ENCODE results near the gene MYO16. TPM values are rescaled to one million over a fixed set of nuclear protein-coding genes. Genes with fewer than 3 reads are reported as not detected.
A peak's percentile ranks its signal among the peaks of the same experiment; 100 is the strongest.

The MYO16 gene
- total RNA-seq, 2 experiments from 2014 or later, result not detected

- POLR2A ChIA-PET, result no interaction called here
- intact Hi-C loops (cut with DNase I, micrococcal nuclease), result no loop called here
- Mint-ChIP-seq H3K4me1 (no peaks in the 10 kb centered on the region), H3K4me3 (no peak overlapping the region), H3K27me3 (peaks cover 8% of the 10 kb centered on the region), H3K9me3 (ENCODE audit: low read depth) (no peaks in the 10 kb centered on the region), H3K27ac (no peak overlapping the region), H3K36me3 (ENCODE audit: low read depth) (no peaks in the 10 kb centered on the region)
- CTCF ChIA-PET, result interaction anchor here (0.8 kb wide), 1 partner anchor 11 kb away, joined by 3 read pairs; no protein-coding TSS in a partner anchor
- DNase-seq (no peak), ATAC-seq (no peak)
Measured at GRCh38 chr13:109203587-109203986, 574.2 kb downstream of the MYO16 start.

- no peak overlapping the region for H3K4me3 Mint-ChIP-seq
- H3K9me3 Mint-ChIP-seq (ENCODE audit: low read depth), result no peaks in the 10 kb centered on the region
- ATAC-seq (no peak), DNase-seq (no peak)
- no peaks in the 10 kb centered on the region for H3K36me3 Mint-ChIP-seq (ENCODE audit: low read depth)
- ChIA-PET CTCF (interaction anchor here (0.8 kb wide), 1 partner anchor 11 kb away, joined by 3 read pairs; no protein-coding TSS in a partner anchor), POLR2A (no interaction called here)
- intact Hi-C loops (cut with DNase I, micrococcal nuclease), result no loop called here
- H3K27ac Mint-ChIP-seq, result no peak overlapping the region
- H3K27me3 Mint-ChIP-seq, result peaks cover 8% of the 10 kb centered on the region
- H3K4me1 Mint-ChIP-seq, result no peaks in the 10 kb centered on the region
Measured at GRCh38 chr13:109204252-109204651, 574.8 kb downstream of the MYO16 start.

DNA sequence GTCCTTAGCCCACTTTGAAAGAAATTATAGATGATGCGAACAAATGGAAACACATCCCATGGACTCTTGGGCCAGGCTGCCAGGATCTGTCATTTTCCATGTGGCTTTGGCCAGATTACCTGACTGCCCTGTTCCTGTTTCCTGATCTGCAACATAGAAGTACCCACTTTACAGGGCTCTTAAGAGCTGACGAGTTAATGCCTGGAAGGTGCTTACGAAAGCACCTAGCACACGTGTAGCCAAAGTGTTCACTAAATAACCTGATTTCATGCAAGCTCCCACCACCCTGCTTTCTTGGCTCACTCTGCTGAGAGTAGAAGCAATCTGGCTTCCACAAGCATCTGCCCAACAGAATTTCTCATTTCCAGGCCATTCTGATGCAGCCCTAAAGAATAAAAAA is 575.2 kb downstream of the MYO16 start:
- Mint-ChIP-seq H3K4me1 (no peaks in the 10 kb centered on the region), H3K9me3 (ENCODE audit: low read depth) (no peaks in the 10 kb centered on the region), H3K4me3 (no peak overlapping the region), H3K27me3 (peaks cover 8% of the 10 kb centered on the region), H3K27ac (no peak overlapping the region), H3K36me3 (ENCODE audit: low read depth) (no peaks in the 10 kb centered on the region)
- intact Hi-C loops (cut with DNase I, micrococcal nuclease), result no loop called here
- CTCF ChIA-PET, result no interaction called here
- DNase-seq (no peak), ATAC-seq (no peak)
- POLR2A ChIA-PET, result no interaction called here

DNA sequence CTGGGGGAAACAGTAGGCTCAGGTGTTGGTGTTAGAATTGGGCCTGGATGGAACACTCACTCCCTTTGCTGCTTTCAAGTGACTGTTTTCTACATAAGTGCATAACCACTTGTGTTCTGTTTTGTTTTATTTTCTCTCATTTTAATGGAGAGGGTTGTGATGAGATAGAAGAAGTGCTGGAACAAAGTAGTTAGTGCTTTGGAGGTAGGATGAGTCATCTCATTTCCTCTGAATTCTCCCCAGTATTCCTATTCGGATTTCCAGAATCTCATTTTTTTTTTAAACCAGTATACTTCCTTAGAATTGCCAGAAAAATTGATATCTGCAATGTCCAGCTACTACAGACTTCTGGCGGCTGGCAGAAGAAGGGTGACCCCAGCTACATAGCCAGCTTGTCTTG is 575.9 kb downstream of the MYO16 start:
- H3K27ac Mint-ChIP-seq, result no peak overlapping the region
- DNase-seq (no peak), ATAC-seq (no peak)
- ChIA-PET POLR2A (no interaction called here), CTCF (no interaction called here)
- no peak overlapping the region for H3K4me3 Mint-ChIP-seq
- no peaks in the 10 kb centered on the region for H3K4me1 Mint-ChIP-seq
- intact Hi-C loops (cut with DNase I, micrococcal nuclease), result no loop called here
- H3K36me3 Mint-ChIP-seq (ENCODE audit: low read depth), result no peaks in the 10 kb centered on the region
- no peaks in the 10 kb centered on the region for H3K9me3 Mint-ChIP-seq (ENCODE audit: low read depth)
- H3K27me3 Mint-ChIP-seq, result peaks cover 8% of the 10 kb centered on the region

DNA sequence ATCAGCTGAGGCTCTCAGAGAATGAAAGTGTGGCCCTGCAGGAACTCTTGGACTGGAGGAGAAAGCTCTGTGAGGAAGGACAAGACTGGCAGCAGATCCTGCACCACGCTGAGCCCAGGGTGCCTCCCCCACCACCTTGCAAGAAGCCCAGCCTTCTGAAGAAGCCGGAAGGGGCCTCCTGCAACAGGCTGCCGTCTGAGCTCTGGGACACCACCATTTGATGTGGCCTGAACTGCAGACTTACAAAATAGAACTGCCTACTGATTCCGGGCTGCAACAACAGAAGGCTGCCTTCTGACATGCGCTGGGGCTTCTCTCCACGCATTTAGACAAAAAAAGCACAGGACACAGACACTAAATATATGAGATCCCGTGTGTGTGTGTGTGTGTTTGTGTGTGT is 577.2 kb downstream of the MYO16 start:
- ATAC-seq (no peak), DNase-seq (no peak)
- H3K9me3 Mint-ChIP-seq (ENCODE audit: low read depth), result no peaks in the 10 kb centered on the region
- intact Hi-C loops (cut with DNase I, micrococcal nuclease), result no loop called here
- H3K36me3 Mint-ChIP-seq (ENCODE audit: low read depth), result no peaks in the 10 kb centered on the region
- ChIA-PET CTCF (interaction anchor here (0.5 to 0.6 kb wide), 2 partner anchors 30 to 1605 kb away, joined by 3 to 6 read pairs; no protein-coding TSS in a partner anchor), POLR2A (interaction anchor here (0.6 kb wide), 1 partner anchor 358 kb away, joined by 3 read pairs; no protein-coding TSS in a partner anchor)
- H3K4me1 Mint-ChIP-seq, result no peaks in the 10 kb centered on the region
- no peak overlapping the region for H3K4me3 Mint-ChIP-seq
- H3K27ac Mint-ChIP-seq, result no peak overlapping the region
- peaks cover 5% of the 10 kb centered on the region for H3K27me3 Mint-ChIP-seq

DNA sequence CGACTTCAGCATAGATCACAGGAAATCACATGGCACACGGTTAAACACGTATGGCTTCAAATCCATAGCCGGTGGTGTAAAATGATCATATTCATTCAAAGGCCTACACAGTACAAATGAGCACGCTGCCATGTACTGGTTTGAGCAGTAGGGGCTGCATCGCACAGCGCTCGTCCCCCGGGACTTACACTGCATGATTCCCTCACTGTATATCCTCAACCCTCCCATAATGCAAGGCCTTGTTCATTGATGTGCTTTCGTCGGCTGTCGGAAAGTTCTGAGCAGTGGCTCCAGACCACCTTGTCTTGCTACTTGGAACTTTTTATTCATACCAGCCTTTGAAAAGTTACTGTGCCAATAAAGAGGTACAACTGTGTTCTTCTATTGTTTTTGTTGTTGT is 578.2 kb downstream of the MYO16 start:
- ChIA-PET CTCF (interaction anchor here (0.7 kb wide), 1 partner anchor 1320 kb away, joined by 3 read pairs; no protein-coding TSS in a partner anchor), POLR2A (no interaction called here)
- H3K27me3 Mint-ChIP-seq, result peaks cover 5% of the 10 kb centered on the region
- DNase-seq (no peak), ATAC-seq (no peak)
- intact Hi-C loops (cut with DNase I, micrococcal nuclease), result no loop called here
- no peaks in the 10 kb centered on the region for H3K36me3 Mint-ChIP-seq (ENCODE audit: low read depth)
- no peaks in the 10 kb centered on the region for H3K4me1 Mint-ChIP-seq
- H3K9me3 Mint-ChIP-seq (ENCODE audit: low read depth), result no peaks in the 10 kb centered on the region
- H3K4me3 Mint-ChIP-seq, result no peak overlapping the region
- no peak overlapping the region for H3K27ac Mint-ChIP-seq

- intact Hi-C loops (cut with DNase I, micrococcal nuclease), result no loop called here
- CTCF ChIA-PET, result no interaction called here
- H3K36me3 Mint-ChIP-seq (ENCODE audit: low read depth), result no peaks in the 10 kb centered on the region
Measured at GRCh38 chr13:109208522-109208921, 579.1 kb downstream of the MYO16 start.

DNA sequence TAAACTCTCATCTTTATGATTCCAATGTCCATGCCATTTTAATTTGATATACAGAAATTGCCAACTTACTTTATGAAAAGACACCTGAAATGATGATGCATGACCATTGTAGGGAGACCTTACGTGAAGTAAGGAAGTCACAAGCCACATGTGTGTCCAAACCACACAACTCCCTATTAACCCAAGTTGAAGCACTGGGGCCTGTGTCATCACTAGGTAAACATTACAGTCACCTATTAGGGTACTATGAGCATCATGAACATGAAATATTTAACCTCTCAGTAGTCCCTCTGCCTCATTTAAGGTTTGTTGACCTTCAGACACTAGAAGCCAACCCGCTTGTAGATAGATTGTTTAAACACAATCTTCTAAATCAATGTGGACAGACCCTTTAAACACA is 580.1 kb downstream of the MYO16 start:
- DNase-seq (no peak), ATAC-seq (no peak)
- no peak overlapping the region for H3K27ac Mint-ChIP-seq
- H3K36me3 Mint-ChIP-seq (ENCODE audit: low read depth), result no peaks in the 10 kb centered on the region
- no peaks in the 10 kb centered on the region for H3K4me1 Mint-ChIP-seq
- CTCF ChIA-PET, result interaction anchor here (0.7 kb wide), 1 partner anchor 714 kb away, joined by 3 read pairs; no protein-coding TSS in a partner anchor
- peaks cover 3% of the 10 kb centered on the region for H3K27me3 Mint-ChIP-seq
- intact Hi-C loops (cut with DNase I, micrococcal nuclease), result no loop called here
- POLR2A ChIA-PET, result no interaction called here
- H3K4me3 Mint-ChIP-seq, result no peak overlapping the region
- no peaks in the 10 kb centered on the region for H3K9me3 Mint-ChIP-seq (ENCODE audit: low read depth)

More at GRCh38 chr13:109208522-109208921, 579.1 kb downstream of the MYO16 start:
- H3K27me3 Mint-ChIP-seq, result peaks cover 5% of the 10 kb centered on the region
- POLR2A ChIA-PET, result no interaction called here
- no peaks in the 10 kb centered on the region for H3K4me1 Mint-ChIP-seq
- H3K9me3 Mint-ChIP-seq (ENCODE audit: low read depth), result no peaks in the 10 kb centered on the region
- no peak overlapping the region for H3K4me3 Mint-ChIP-seq
- H3K27ac Mint-ChIP-seq, result no peak overlapping the region
- ATAC-seq, result no peak
- DNase-seq, result no peak

DNA sequence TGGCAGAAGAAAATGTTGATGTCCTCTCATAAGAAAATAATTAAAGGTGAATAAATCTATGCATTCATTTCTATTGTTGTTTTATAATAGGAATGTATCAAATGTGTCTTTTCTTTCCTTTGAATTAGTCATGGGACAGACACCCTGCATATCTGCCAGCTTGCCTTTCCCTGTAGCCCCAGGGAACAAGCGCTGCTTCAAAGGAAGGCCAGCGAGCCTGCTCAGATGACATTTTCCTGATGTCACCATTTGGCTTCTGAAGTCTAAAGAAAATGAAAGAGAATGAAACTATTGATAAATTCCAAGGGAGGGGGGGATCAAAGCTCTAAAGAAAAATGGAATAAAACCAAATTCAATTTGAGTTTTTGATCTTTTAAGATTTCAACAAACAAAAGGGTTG is 582.2 kb downstream of the MYO16 start:
- ChIA-PET POLR2A (no interaction called here), CTCF (no interaction called here)
- no peak for ATAC-seq
- Mint-ChIP-seq H3K27me3 (peaks cover 3% of the 10 kb centered on the region), H3K36me3 (ENCODE audit: low read depth) (no peaks in the 10 kb centered on the region), H3K27ac (no peak overlapping the region), H3K9me3 (ENCODE audit: low read depth) (no peaks in the 10 kb centered on the region), H3K4me1 (no peaks in the 10 kb centered on the region), H3K4me3 (no peak overlapping the region)
- no peak for DNase-seq
- intact Hi-C loops (cut with DNase I, micrococcal nuclease), result no loop called here

DNA sequence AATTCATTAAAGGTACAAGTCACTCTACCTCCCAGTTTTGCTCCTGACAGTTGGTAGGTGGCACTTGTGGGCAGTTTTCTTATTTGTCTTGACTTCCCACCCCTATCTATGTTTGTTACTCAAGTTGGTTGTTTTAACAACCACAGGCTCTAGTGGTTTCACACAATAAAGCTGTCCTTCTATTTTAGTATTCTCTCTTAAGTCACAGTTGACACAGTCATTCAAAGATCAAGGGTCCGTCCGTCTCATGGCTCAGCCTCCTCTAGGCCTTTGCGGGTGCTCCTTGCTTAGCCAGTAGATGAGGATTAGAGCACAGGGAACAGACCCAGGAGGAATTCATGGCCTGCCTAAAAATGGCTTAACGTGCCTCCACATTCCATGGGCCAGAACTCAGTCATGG is 583.2 kb downstream of the MYO16 start:
- peaks cover 3% of the 10 kb centered on the region for H3K27me3 Mint-ChIP-seq
- H3K9me3 Mint-ChIP-seq (ENCODE audit: low read depth), result no peaks in the 10 kb centered on the region
- no peaks in the 10 kb centered on the region for H3K4me1 Mint-ChIP-seq
- H3K4me3 Mint-ChIP-seq, result no peak overlapping the region
- CTCF ChIA-PET, result no interaction called here
- no peak for ATAC-seq
- no peak for DNase-seq
- H3K36me3 Mint-ChIP-seq (ENCODE audit: low read depth), result no peaks in the 10 kb centered on the region
- POLR2A ChIA-PET, result no interaction called here
- intact Hi-C loops (cut with DNase I, micrococcal nuclease), result no loop called here
- H3K27ac Mint-ChIP-seq, result no peak overlapping the region

GRCh38 chr13:109213714-109214113 is 584.3 kb downstream of the MYO16 start:
- intact Hi-C loops (cut with DNase I, micrococcal nuclease), result no loop called here
- CTCF ChIA-PET, result no interaction called here
- Mint-ChIP-seq H3K4me3 (no peak overlapping the region), H3K36me3 (ENCODE audit: low read depth) (no peaks in the 10 kb centered on the region), H3K9me3 (ENCODE audit: low read depth) (no peaks in the 10 kb centered on the region), H3K4me1 (no peaks in the 10 kb centered on the region), H3K27ac (no peak overlapping the region), H3K27me3 (peaks cover 1% of the 10 kb centered on the region)
- ATAC-seq (no peak), DNase-seq (no peak)
- POLR2A ChIA-PET, result no interaction called here

- no peak for DNase-seq
- Mint-ChIP-seq H3K27ac (no peak overlapping the region), H3K4me3 (no peak overlapping the region), H3K27me3 (peaks cover 1% of the 10 kb centered on the region), H3K4me1 (no peaks in the 10 kb centered on the region), H3K9me3 (ENCODE audit: low read depth) (no peaks in the 10 kb centered on the region), H3K36me3 (ENCODE audit: low read depth) (no peaks in the 10 kb centered on the region)
- POLR2A ChIA-PET, result no interaction called here
- CTCF ChIA-PET, result interaction anchor here (0.8 kb wide), 1 partner anchor 11 kb away, joined by 3 read pairs; no protein-coding TSS in a partner anchor
- intact Hi-C loops (cut with DNase I, micrococcal nuclease), result no loop called here
- ATAC-seq, result no peak
Measured at GRCh38 chr13:109214393-109214792, 585.0 kb downstream of the MYO16 start.

GRCh38 chr13:109215377-109215776 is 586.0 kb downstream of the MYO16 start:
- CTCF ChIA-PET, result interaction anchor here (0.8 kb wide), 1 partner anchor 12 kb away, joined by 3 read pairs; no protein-coding TSS in a partner anchor
- Mint-ChIP-seq H3K4me3 (no peak overlapping the region), H3K27ac (no peak overlapping the region), H3K27me3 (peaks cover 1% of the 10 kb centered on the region), H3K36me3 (ENCODE audit: low read depth) (no peaks in the 10 kb centered on the region), H3K9me3 (ENCODE audit: low read depth) (no peaks in the 10 kb centered on the region), H3K4me1 (no peaks in the 10 kb centered on the region)
- intact Hi-C loops (cut with DNase I, micrococcal nuclease), result no loop called here
- ATAC-seq, result peak; percentile 45
- no peak for DNase-seq
- POLR2A ChIA-PET, result no interaction called here

Data from activated CD4-positive, alpha-beta T cell treated with anti-CD3 and anti-CD28 coated beads for 36 hours (primary cell).